ENCODE results near the gene ARAP2. TPM values are rescaled to one million over a fixed set of nuclear protein-coding genes. Genes with fewer than 3 reads are reported as not detected.

Gene ARAP2
- total RNA-seq, 1 experiment from 2014 or later = 5.5 TPM

DNA sequence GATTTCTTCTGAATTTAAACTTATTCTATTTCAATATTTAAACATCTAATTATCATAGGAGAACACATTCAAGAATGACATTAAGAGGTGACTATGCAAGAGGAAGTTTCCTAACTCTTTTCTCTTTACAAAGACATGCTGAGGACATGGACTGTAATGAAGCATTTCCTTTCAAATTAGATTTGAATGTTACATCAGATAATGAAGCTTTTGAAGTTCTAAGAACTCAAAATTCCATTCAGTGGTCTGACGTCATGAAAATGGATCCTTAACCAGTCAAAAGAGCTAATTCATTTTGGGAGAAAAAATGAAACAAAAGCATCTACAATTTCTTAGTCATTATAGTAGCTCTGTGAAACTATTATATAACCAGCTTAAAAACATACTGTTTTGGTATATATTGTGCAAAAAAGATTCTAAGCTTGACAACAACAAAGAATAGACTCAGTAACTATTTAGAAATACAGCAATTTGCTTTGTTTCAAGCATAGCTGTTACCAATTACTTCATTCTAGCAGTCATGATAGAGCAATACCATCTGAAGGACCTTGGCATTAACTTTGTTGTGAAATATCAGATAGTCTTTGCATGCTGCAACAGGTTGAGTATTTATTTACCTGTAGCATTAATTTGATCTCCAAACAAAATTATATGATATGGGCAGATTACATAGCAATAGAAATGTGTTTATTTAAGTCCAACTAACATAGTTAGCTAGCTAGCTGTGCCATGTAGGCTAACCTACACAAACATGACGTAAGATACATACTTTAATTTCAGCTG, 23.4 kb upstream of the ARAP2 start:
- in situ Hi-C loops (cut with HindIII; ENCODE audit: low pct_unique_long_range_greater_than_20kb, low sequenced_read_pairs) = no loop called here
- TF ChIP-seq SIN3A (IDR thresholded peaks at IDR 0.05; ENCODE audit: borderline replicate concordance, insufficient read depth, low read depth, low read length) (no peak), REST (IDR thresholded peaks at IDR 0.05; ENCODE audit: insufficient read depth in 1 of 2, low read depth in 2 of 2, low read length in 1 of 2) (no peak), TCF7L2 (IDR thresholded peaks at IDR 0.05; ENCODE audit: low read depth, low read length) (no peak), POLR2AphosphoS5 (IDR thresholded peaks at IDR 0.05; ENCODE audit: low read depth, low read length) (no peak)
- TF ChIP-seq, protein P1, sequence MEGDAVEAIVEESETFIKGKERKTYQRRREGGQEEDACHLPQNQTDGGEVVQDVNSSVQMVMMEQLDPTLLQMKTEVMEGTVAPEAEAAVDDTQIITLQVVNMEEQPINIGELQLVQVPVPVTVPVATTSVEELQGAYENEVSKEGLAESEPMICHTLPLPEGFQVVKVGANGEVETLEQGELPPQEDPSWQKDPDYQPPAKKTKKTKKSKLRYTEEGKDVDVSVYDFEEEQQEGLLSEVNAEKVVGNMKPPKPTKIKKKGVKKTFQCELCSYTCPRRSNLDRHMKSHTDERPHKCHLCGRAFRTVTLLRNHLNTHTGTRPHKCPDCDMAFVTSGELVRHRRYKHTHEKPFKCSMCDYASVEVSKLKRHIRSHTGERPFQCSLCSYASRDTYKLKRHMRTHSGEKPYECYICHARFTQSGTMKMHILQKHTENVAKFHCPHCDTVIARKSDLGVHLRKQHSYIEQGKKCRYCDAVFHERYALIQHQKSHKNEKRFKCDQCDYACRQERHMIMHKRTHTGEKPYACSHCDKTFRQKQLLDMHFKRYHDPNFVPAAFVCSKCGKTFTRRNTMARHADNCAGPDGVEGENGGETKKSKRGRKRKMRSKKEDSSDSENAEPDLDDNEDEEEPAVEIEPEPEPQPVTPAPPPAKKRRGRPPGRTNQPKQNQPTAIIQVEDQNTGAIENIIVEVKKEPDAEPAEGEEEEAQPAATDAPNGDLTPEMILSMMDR (IDR thresholded peaks at IDR 0.05) = no peak
- Histone ChIP-seq H3K27me3 (ENCODE audit: control insufficient read depth, insufficient read depth, low read length) (no peaks in the 10 kb centered on the region), H3K4me1 (ENCODE audit: control insufficient read depth, insufficient read depth, low read length) (no peaks in the 10 kb centered on the region), H3K27ac (ENCODE audit: low read length) (no peak overlapping the region), H3K4me3 (ENCODE audit: low read depth in 2 of 2, low read length in 2 of 2) (no peak overlapping the region), H3K36me3 (ENCODE audit: control insufficient read depth, insufficient read depth, low read length) (no peaks in the 10 kb centered on the region), H3K9me3 (ENCODE audit: control insufficient read depth, insufficient read depth, low read depth, low read length) (no peaks in the 10 kb centered on the region)
- ChIA-PET CTCF (no interaction called here), POLR2A (no interaction called here)
- no TSS peak for BruUV-seq (replicated peaks)
- DNase-seq (ENCODE audit: low read depth, low spot score) = no peak
- no peak for ATAC-seq
- intact Hi-C loops (cut with micrococcal nuclease; ENCODE audit: unreplicated experiment) = no loop called here

DNA sequence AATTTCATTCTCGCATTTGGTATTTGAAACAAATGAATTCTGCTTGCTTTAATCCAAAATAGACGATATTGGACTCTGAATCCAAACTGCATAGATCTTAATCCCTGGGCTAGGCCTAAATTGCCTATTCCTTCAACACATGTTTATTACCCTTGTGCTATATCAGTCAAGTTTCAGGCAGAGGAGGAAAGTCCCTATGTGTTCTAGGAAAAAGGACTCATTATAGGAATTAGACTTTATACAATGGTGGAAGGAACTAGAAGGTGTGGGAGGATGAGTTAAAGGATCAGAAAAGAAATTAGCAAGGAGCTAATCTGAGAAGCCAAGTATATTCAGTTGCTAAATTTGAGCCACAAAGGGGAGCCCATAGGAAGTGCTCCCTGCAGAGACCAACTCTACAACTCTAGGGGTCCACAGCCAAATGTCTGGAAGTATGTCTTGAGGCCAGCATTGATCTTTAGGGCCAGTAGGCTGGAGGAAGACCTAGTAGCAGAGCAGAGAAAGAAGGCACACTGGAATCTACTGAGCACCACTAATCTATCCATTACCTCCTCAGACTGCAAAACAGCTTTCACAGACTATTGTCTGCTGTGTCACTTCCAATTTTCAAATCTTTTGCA, 20.0 kb upstream of the ARAP2 start:
- no peak overlapping the region for H3K27ac ChIP-seq (ENCODE audit: low read length)
- intact Hi-C loops (cut with micrococcal nuclease; ENCODE audit: unreplicated experiment) (no loop called here), in situ Hi-C loops (cut with HindIII; ENCODE audit: low pct_unique_long_range_greater_than_20kb, low sequenced_read_pairs) (no loop called here)
- TF ChIP-seq, protein P1 (IDR thresholded peaks at IDR 0.05) = no peak
- TF ChIP-seq REST (IDR thresholded peaks at IDR 0.05; ENCODE audit: insufficient read depth in 1 of 2, low read depth in 2 of 2, low read length in 1 of 2) (no peak), POLR2AphosphoS5 (IDR thresholded peaks at IDR 0.05; ENCODE audit: low read depth, low read length) (no peak), SIN3A (IDR thresholded peaks at IDR 0.05; ENCODE audit: borderline replicate concordance, insufficient read depth, low read depth, low read length) (no peak), TCF7L2 (IDR thresholded peaks at IDR 0.05; ENCODE audit: low read depth, low read length) (no peak)
- ATAC-seq (no peak), DNase-seq (ENCODE audit: low read depth, low spot score) (no peak)
- CTCF ChIA-PET = no interaction called here
- no peaks in the 10 kb centered on the region for H3K9me3 ChIP-seq (ENCODE audit: control insufficient read depth, insufficient read depth, low read depth, low read length)
- no peaks in the 10 kb centered on the region for H3K4me1 ChIP-seq (ENCODE audit: control insufficient read depth, insufficient read depth, low read length)
- POLR2A ChIA-PET = no interaction called here
- no peak overlapping the region for H3K4me3 ChIP-seq (ENCODE audit: low read depth in 2 of 2, low read length in 2 of 2)
- no peaks in the 10 kb centered on the region for H3K27me3 ChIP-seq (ENCODE audit: control insufficient read depth, insufficient read depth, low read length)
- BruUV-seq (replicated peaks) = no TSS peak
- no peaks in the 10 kb centered on the region for H3K36me3 ChIP-seq (ENCODE audit: control insufficient read depth, insufficient read depth, low read length)

Measured in Panc1 (cell line).